NCI-H345 treated with DMSO at 0.1 percent for 48 hours (cell line): ENCODE data around the gene PHKB.
"Not testable (repeated sequence)": the region's sequence is repeated elsewhere in the genome, so short reads cannot be mapped to it uniquely, and the experiment has no call there.

Source experiments
- DNase-seq: peaks from one replicate; lab custom pipeline; 2025; ENCODE audit not compliant: unreplicated experiment; lab: John Stamatoyannopoulos, UW

Gene PHKB

DNA sequence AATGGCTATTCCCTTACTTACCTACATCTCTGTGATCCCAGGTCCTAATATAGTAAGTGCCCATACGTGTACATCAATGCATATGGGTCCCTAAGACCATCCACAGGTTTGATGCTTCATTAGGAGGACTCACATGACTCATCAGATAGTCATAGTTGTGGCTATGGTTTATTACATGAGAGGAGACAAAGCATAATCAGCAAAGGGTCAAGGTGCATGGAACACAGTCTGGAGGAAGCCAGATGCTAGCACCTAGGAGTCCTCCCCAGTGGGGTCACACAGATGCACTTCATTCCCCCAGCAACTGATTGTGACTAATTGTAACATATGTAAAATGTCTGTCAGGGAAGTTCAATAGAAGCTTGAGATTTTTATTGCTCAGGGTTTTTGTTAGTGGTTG is 42.8 kb downstream of the PHKB start:
- no peak for DNase-seq

DNA sequence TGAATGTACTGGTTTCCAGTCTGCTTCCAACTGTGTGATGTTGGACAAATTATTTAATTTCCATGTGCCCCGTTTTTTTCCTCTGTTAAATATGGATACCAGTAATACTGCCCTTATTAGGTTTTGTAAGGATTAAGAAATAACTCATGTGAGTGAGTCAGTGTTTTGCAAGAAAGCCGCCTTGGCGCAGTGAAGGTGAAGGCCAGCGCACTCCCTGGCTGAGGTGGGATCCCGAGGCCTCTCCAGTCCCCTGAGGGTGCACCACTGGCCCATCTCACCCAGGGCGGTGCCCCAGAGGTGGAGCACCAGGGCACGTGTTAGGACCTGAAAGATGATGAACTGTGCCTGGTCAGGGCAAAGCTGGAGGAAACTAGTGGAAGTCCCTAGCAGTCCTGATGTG is 43.5 kb downstream of the PHKB start:
- DNase-seq, result no peak

DNA sequence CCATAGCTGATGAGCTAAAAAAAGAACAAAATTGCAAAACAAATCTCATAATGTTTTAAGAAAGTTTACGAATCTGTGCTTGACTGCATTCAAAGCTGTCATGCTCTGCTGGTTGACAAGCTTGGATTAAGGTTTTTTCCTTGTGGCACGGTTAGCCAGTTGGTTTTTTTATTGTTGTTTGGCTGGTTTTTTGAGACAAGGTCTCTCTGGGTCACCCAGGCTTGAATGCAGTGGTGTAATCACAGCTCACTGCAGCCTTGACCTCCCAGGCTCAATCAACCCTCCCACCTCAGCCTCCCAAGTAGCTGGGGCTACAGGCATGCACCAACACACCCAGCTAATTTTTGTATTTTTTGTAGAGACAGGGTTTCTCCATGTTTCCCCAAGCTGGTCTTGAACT is 45.7 kb downstream of the PHKB start:
- no peak for DNase-seq

DNA sequence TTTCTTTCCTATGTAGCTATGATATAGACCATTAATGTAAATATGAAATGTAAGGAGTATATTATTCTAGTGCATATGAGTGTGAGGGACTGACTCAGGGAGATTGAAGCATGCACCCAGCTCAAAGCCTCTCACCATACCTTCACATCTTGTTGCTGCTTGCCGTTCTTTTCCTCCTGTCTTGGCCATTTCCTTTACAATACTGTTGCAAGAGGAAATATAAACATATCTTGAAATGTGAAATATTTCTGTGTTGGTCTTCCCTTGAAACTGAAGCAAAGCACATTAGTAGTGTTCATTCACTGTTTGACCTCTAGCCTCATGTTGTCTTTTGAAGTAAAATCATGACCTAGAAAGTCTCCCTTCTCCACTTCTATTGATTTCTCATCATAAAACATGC is 46.6 kb downstream of the PHKB start:
- DNase-seq, result no peak

DNA sequence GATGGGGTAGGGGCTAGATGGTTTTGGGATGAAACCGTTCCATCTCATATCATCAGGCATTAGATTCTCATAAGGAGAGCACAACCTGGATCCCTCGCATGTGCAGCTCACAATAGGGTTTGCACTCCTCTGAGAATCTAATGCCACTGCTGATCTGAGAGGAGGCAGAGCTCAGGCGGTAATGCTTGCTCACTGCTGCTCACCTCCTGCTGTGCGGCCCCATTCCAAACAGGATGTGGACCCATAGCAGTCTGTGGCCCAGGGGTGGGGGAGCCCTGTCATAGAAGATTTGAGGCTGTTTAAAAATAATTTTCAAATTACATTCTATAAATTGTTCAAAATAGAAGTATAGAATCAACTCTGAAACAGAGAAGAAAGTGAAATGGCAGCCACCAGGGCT is 50.8 kb downstream of the PHKB start:
- DNase-seq, result no peak

DNA sequence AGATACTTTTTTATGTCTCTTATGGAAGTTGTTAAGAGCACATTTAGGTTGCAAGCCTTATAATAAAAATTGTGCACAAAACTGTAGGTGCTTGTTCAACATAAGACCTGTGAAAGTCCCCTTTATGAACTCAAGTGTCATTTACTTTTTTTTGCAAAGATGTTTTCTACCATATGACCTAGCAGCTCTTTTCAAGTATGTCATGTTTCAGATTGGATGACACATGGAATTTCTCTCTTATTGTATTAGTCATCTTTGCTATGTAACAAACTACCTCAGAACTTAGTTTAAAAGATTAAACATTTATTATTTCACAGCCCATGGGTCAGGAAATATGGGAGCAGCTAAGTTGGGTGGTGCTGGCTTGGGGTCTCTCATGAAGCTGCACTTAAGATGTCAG is 57.9 kb downstream of the PHKB start:
- no peak for DNase-seq

DNA sequence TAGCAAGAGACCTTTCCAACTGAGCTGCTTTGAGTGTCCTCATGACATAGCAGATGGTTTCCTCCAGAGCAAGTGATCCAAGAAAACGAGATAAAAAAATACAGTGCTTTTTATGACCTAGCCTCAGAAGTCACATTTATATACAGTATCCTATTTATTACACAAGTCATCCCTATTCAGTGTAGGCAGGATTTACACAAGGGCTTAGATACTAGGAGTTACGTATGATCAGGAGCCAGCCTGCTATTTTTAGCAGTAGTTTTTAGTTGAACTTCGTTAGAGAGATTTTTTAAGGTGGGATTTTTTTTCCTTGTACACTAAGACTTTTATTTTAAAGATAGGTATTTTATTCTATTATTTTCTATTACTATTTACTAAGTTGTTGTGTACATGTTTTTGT is 58.4 kb downstream of the PHKB start:
- DNase-seq, result no peak

DNA sequence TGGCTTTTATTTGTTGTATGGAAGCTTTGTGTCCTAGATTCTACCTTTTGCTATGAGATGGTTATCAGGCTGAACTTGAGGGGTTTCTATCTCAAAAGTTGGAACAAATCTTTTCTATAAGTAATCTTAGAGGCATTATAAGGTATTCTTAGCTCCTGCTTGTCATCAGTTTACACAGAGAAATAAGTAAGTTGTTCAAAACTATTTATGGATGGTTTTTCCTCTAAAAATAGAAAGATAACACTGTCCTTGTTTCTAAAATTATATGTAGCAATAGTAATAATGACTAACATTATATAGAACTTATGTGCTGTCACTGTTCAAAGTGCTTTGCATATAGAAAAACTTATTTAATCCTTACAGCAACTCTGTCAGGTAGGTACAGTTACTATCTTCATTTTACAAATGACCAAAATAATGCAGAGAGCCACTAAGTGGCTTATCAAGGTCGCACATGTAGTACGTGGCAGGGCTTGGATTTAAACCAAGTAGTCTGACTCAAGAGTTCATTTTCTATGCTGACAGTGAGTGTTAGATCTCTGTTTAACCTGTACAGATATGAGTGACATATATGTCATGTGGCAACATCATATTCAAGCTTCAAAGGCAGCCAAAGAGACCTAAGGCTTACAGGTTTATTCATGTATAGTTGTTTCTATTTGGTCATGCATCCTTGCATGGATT is 59.0 kb downstream of the PHKB start:
- no peak for DNase-seq

DNA sequence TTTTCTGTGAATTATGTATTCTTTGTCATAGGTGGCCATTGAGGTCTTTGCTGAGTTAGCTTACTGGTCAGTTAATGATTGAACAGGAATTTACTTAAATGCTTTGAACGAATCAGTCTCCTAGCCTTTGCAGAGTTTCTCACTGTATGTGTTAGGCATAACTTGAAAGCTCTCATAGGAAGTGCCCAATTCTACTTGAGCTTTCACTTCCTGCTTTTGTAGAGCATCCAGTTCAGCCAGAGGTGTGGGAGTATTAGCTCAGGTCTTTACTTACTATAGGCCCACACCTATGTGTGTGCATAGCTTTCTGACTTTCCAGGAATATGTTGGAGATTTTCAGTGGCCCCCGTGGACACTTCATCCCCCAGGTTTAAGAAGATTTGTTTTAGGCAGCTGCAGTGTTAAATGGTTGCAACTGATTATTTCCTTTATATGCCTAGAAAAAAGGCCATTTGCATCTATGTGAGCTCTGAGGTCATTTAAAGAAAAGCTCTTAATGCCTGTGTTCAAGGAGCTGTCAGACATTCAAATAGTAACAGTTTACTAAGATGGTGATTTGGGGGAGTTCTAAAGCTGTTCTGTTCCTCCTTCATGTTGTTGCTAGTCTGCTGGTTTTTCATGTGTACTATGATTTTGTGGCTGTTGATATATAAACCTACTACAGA is 62.3 kb downstream of the PHKB start:
- DNase-seq, result no peak

DNA sequence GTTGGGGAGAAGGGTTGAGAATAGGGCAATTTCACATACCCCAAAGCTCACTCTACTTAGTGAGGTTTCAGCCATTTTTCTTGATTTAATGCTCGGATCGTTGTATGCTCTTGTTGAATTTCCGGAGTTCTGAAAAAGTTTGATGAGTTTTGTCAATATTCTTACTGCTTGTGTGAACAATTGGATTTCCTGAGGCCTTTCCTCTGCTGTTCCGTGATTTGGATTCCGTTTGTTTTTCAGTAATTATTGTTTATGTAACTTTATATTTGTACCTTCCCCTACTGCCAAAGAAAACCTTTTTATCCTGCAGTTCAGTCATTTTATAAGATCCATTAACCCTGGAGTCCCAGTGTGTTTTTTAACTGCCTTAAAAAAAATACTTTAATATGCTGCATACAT is 62.9 kb downstream of the PHKB start:
- no peak for DNase-seq

DNA sequence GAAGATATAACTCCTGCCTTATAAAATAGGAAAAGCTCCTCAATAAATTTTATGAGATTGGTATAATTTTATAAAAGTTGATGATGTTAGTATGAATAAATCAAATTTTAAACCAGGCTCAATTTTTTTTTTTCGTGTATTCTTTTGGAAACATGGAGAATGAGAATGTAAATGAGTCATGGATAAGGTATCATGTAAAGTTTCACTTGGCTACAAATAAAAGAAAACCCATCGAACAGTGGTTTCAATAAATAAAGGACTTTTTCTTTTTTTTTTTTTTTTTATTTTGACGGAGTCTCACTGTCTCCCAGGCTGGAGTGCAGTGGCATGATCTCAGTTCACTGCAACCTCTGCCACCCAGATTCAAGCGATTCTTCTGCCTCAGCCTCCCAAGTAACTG is 67.3 kb downstream of the PHKB start:
- DNase-seq, result no peak

DNA sequence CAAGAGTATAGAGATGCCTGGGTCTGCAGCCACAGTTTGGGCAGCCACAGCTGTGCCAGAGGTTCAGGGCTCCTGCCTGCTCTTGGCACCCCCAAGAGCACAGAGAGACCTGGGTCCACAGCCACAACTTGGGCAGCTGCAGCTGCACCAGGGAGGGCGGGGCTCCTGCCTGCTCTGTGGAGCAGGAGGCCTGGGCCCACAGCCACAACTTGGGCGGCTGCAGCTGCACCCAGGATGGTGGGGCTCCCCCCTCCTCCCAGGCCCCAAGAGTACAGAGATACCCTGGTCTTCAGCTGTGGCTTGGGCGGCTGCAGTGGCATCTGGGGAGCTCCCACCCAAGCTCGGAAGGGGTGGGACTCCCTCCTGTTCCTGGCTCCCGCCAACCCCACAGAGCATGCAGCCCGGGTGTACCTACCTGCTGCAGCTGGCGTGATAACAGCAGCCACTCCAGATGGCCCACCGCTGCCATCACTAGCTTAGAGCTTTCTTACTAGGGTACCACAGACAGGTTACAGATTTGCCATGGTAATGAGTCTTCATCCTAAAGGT is 72.7 kb downstream of the PHKB start:
- no peak for DNase-seq

DNA sequence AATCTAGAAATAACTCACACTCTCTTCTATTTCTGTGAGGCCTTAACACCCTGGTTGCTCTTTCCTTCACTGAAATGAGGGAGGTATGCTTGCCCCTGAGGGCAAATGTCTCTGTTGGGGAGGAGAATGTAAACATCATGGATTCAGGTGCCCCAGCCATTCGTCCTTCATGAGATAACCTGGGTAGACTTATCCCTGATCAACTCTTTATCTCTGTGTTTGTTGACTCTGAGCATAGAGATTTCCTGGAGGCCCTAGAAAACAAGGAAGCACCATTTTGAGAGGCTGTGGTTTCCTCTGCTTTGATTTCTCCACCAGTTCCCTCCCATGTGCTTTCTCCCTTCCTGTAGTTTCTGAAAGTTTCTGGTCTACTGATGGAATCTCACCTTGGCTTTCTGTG is 77.3 kb downstream of the PHKB start:
- DNase-seq, result no peak

DNA sequence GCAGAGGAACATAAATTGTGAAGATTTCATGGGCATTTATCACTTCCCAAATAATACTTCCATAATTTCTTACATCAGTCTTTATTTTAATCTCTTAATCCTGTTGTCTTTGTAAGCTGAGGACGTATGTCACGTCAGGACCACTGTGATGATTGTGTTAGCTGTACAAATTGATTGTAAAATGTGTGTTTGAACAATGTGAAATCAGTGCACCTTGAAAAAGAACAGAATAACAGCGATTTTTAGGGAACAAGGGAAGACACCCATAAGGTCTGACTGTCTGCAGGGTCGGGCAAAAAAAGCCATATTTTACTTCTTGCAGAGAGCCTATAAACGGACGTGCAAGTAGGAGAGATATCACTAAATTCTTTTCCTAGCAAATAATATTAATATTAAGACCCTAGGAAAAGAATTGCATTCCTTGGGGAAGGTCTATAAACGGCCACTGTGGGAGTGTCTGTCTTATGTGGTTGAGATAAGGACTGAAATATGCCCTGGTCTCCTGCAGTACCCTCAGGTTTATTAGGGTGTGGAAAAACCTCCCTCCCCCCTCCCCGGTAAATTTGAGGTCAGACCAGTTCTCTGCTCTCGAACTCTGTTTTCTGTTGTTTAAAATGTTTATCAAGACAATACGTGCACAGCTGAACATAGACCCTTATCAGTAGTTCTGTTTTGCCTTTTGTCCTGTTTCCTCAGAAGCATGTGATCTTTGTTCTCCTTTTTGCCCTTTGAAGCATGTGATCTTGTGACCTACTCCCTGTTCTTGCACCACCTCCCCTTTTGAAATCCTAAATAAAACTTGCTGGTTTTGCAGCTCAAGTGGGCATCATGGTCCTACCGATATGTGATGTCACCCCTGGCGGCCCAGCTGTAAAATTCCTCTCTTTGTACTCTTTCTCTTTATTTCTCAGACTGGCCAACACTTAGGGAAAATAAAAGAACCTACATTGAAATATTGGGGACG is 78.9 kb downstream of the PHKB start:
- not testable (repeated sequence) for DNase-seq

DNA sequence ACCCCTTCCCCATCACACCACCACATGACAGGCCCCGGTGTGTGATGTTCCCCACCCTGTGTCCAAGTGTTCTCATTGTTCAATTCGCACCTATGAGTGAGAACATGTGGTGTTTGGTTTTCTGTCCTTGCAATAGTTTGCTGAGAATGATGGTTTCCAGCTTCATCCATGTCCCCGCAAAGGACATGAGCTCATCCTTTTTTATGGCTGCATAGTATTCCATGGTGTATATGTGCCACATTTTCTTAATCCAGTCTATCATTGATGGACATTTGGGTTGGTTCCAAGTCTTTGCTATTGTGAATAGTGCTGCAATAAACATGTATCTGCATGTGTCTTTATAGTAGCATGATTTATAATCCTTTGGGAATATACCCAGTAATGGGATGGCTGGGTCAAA is 80.0 kb downstream of the PHKB start:
- DNase-seq, result not testable (repeated sequence)

DNA sequence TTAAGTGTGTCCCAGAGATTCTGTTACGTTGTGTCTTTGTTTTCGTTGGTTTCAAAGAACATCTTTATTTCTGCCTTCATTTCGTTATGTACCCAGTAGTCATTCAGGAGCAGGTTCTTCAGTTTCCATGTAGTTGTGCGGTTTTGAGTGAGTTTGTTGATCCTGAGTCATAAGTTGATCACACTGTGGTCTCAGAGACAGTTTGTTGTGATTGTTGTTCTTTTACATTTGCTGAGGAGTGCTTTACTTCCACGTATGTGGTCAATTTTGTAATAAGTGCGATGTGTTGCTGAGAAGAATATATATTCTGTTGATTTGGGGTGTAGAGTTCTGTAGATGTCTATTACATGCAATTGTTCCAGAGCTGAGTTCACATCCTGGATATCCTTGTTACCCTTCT is 83.1 kb downstream of the PHKB start:
- not testable (repeated sequence) for DNase-seq

DNA sequence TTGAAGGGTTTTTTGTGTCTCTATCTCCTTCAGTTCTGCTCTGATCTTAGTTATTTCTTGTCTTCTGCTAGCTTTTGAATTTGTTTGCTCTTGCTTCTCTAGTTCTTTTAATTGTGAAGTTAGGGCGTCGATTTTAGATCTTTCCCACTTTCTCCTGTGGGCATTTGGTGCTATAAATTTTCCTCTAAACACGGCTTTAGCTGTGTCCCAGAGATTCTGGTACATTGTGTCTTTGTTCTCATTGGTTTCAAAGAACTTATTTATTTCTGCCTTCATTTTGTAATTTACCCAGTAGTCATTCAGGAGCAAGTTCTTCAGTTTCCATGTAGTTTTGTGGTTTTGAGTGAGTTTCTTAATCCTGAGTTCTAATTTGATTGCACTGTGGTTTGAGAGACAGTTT is 90.1 kb downstream of the PHKB start:
- not testable (repeated sequence) for DNase-seq

DNA sequence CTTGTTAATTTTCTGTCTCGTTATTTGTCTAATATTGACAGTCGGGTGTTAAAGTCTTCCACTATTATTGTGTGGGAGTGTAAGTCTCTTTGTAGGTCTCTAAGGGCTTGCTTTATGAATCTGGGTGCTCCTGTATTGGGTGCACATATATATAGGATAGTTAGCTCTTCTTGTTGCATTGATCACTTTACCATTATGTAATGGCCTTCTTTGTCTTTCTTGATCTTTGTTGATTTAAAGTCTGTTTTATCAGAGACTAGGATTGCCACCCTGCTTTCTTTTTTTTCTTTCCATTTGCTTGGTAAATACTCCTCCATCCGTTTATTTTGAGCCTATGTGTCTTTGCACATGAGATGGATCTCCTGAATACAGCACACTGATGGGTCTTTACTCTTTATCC is 90.6 kb downstream of the PHKB start:
- not testable (repeated sequence) for DNase-seq

DNA sequence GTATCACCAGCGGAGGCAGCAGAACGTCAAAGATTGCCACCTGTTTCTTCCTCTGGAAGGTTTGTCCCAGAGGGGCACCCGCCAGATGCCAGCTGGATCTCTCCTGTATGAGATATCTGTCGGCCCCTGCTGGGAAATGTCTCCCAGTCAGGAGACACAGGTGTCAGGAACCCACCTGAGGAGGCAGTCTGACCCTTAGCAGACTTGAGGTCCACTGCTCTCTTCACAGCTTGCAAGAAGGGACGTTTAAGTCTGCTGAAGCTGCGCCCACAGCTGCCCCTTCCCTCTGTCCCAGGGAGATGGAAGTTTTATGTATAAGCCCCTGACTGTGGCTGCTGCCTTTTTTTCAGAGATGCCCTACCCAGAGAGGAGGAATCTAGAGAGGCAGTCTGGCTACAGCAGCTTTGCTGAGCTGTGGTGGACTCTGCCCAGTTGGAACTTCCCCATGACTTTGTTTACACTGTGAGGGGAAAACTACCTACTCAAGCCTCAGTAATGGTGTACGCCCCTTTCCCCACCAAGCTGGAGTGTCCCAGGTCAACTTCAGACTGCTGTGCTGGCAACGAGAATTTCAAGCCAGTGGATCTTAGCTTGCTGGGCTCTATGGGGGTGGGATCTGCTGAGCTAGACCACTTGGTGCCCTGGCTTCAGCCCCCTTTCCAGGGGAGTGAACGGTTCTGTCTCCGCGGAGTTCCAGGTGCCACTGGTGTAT is 92.9 kb downstream of the PHKB start:
- DNase-seq, result no peak

DNA sequence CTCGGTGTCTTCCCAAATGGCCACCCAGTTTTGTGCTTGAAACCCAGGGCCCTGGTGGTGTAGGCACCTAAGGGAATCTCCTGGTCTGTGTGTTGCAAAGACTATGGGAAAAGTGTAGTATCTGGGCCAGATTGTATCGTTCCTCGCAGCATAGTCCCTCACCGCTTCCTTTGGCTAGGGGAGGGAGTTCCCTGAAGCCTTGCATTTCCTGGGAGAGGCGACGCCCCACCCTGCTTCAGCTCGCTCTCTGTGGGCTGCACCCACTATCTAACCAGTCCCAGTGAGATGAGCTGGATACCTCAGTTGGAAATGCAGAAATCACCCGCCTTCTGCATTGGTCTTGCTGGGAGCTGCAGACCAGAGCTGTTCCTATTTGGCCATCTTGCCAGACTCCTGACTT is 93.5 kb downstream of the PHKB start:
- not testable (repeated sequence) for DNase-seq

DNA sequence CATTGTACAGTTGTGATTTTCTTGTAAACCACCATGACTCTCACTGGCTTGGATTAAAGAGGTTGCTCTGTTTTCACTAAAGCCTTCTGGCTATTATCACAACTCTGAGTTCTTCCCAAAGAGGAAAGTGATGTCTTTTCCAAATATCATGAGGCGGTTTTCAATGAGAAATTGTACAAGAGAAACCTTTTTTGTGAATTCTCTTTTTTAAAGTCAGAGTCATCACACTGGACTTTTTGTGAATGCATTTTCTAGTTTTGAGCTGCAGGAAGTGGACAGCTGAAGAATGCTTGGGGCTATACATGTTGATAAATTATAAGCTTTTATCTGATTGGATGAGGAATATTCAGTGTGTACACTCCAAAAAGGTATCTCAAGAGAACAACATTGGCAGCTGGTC is 100.2 kb downstream of the PHKB start:
- DNase-seq, result no peak
